ENCODE measurements around the gene FUOM. TPM values are rescaled to one million over a fixed set of nuclear protein-coding genes. Genes with fewer than 3 reads are reported as not detected.

The FUOM gene
- total and polyA plus RNA-seq, 9 of the 15 experiments (the other 6 are each of a cell fraction or from before 2014, with no cell fraction given), result 1.8 to 96.1 (median 27.0) TPM

GRCh38 chr10:133388236-133388972 is 30.6 kb upstream of the FUOM start (continued):
- TF ChIP-seq E2F8 (IDR thresholded peaks at IDR 0.05; ENCODE audit: low read depth, partially characterized antibody) (peak; percentile 34), MTA3 (IDR thresholded peaks at IDR 0.05; ENCODE audit: borderline replicate concordance) (0 out of 2 replicates have a peak, but pooled peaks have one; percentile 35), ZEB2 (IDR thresholded peaks at IDR 0.05) (peak; percentile 95), TAF1 (IDR thresholded peaks at IDR 0.05; ENCODE audit: control insufficient read depth, extremely low read depth, insufficient read depth, low read length, severe bottlenecking) (peak; percentile 60), FOXK2 (conservative IDR thresholded peaks at IDR 0.05 in 1 of 2, IDR thresholded peaks at IDR 0.05 in 1 of 2; ENCODE audit: low read depth in 2 of 2) (peak; percentile 70 to 76; a peak in 3 of 4 replicates), RBFOX2 (IDR thresholded peaks at IDR 0.05; ENCODE audit: low read depth, low read length) (peak; percentile 43; the same call in 1 of the 2 replicates), KDM5B (IDR thresholded peaks at IDR 0.05; ENCODE audit: insufficient replicate concordance, low read depth, low read length) (peak; percentile 8), ZNF717 (CRISPR knock-in tag; IDR thresholded peaks at IDR 0.05) (no peak), ESRRA (IDR thresholded peaks at IDR 0.05; ENCODE audit: borderline replicate concordance, low read depth) (peak; percentile 85), GMEB1 (CRISPR knock-in tag; IDR thresholded peaks at IDR 0.05) (no peak), HDAC1 (IDR thresholded peaks at IDR 0.05) (peak in 1 of 2 experiments; percentile 75; a peak in 2 of 4 replicates), DMBX1 (CRISPR knock-in tag; IDR thresholded peaks at IDR 0.05; ENCODE audit: borderline replicate concordance) (no peak), U2AF2 (optimal IDR thresholded peaks at IDR 0.05; ENCODE audit: low read depth, low read length) (no peak), ZNF668 (CRISPR knock-in tag; IDR thresholded peaks at IDR 0.05) (no peak), NCOA6 (IDR thresholded peaks at IDR 0.05) (0 out of 2 replicates have a peak, but pooled peaks have one; percentile 20), KDM1A (IDR thresholded peaks at IDR 0.05) (peak; percentile 32 to 51; a peak in 3 of 4 replicates), MAX (CRISPR knock-in tag; IDR thresholded peaks at IDR 0.05) (peak; percentile 67), CBX5 (IDR thresholded peaks at IDR 0.05; ENCODE audit: borderline replicate concordance, low read depth) (no peak), ZFP36 (IDR thresholded peaks at IDR 0.05; ENCODE audit: low read depth, low read length, partially characterized antibody) (no peak), VEZF1 (CRISPR knock-in tag; IDR thresholded peaks at IDR 0.05) (0 out of 2 replicates have a peak, but pooled peaks have one; percentile 14), SUPT5H (IDR thresholded peaks at IDR 0.05) (peak; percentile 68)

Data from K562 (cell line).